Eye (tissue), 1 donor: ENCODE measurements around the gene ARHGDIG.
"Not testable (repeated sequence)": the region's sequence is repeated elsewhere in the genome, so short reads cannot be mapped to it uniquely, and the experiment has no call there.

Experiments
- DNase-seq: peaks from one replicate; pipeline ENCODE4 v3.0.0-alpha.2; 2015

ARHGDIG gene

GRCh38 chr16:301950-302349 lies 21.6 kb downstream of the ARHGDIG start:
- no peak for DNase-seq

- no peak for DNase-seq
These were observed 23.5 kb downstream of the ARHGDIG start for GRCh38 chr16:303760-304505.

DNA sequence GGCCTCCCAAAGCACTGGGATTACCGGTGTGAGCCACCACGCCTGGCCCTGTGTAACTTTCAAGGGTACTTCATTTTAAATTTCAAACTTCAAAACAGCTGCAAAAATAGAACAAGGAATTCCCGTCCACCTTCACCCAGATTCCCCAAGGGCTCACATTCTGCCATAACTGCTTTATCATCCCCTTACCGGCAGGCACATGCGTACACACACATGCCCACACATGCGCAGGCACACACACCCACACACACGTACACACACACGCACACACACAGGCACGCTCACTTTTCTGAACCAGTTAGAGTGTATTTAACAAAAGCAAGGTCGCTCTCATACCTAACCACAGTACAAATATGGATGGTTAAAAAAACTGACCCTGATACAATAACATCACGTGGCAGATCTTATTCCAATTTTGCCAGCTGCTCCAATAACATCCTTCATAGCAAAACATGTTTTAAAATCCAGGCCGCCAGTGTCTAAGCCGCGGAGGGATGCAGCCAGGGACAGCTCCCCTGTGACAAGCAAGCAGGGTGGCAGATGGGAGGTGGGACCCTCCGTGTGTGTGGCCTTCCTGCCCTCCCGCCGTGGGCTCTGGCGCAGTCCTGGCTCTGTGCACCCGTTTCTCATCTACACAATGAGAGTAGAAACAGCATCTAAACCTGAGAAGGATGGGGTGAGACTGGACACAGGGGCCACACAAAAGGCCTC lies 25.7 kb downstream of the ARHGDIG start:
- DNase-seq: peak; percentile 25

- no peak for DNase-seq
These were observed 26.6 kb downstream of the ARHGDIG start for GRCh38 chr16:306911-307370.

DNA sequence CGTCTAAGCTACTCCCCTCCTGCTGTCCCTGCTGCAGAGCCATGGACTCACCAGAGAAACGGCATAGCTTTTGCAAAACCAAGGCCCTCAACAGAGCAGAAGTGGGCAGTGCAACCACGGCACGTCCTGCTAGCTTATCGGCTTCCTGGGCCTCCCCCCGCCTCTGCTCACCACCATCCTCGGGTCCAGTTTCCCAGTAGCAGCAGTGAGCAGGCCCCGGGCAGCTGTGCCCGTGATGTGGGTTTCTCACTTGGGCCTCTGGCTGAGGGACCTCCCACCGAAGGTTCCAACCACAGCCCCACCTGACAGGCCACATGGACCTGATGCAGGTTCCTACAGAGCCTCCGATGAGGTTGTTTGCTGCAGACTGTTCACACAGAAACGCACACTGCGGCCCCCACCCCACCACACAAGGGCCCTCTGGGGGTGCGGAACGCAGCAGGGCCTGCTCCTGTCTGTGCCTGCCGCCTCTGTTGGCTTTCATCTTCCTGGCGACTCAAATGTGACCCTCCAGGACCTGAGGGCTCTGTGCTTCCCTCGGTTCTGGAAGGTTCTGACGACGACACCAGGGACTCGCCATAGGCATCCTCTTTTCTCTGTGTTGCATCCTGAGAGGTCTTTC lies 27.4 kb downstream of the ARHGDIG start:
- no peak for DNase-seq

DNA sequence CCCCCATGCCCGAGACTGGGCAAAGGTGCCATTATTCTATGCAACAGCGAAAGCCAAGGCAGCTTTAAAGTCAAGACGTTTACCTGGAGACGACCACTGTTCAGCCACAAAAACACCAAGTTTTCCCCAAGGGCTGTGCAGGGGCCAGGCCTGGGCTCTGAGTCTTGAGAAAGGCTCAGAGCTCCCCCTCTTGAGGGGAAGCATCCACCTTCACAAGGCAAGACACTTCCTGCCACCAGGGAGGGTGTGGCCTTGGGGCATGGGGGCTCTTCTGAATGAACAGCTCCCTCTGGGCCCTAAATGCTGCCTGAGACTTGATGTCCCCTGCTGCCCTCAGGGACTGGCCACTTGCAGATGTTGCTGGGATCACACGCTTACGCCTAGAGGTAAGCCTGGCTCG lies 29.1 kb downstream of the ARHGDIG start:
- DNase-seq: no peak

- no peak for DNase-seq
These were observed 31.3 kb downstream of the ARHGDIG start for GRCh38 chr16:311725-312124.

DNA sequence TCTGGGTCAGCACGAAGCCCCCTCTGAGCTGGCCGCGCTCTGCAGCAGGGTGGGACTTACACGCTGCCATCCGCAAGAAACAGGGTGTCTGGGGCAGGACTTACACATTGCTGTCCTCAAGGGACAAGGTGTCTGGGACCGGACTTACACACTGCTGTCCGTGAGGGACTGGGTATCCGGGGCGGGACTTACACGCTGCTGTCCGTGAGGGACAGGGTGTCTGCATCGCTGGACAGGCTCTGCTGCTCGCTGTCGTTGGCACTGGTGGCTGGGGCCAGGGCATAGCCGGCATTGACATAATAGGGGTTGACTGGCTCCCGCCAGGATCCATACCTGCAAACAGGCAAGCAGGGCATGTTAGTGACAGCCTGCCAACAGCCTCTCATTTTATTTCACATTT lies 34.0 kb downstream of the ARHGDIG start:
- DNase-seq: peak; percentile 25

GRCh38 chr16:314795-315299 lies 34.5 kb downstream of the ARHGDIG start:
- DNase-seq: peak; percentile 38

- DNase-seq: no peak
These were observed 36.5 kb downstream of the ARHGDIG start for GRCh38 chr16:316741-317464.

GRCh38 chr16:317583-317982 lies 37.2 kb downstream of the ARHGDIG start:
- DNase-seq: no peak

GRCh38 chr16:318628-319027 lies 38.2 kb downstream of the ARHGDIG start:
- peak; percentile 40 for DNase-seq

GRCh38 chr16:320206-320605 lies 39.8 kb downstream of the ARHGDIG start:
- DNase-seq: no peak

- DNase-seq: no peak
These were observed 41.1 kb downstream of the ARHGDIG start for GRCh38 chr16:321532-321931.

GRCh38 chr16:322476-323143 lies 42.2 kb downstream of the ARHGDIG start:
- DNase-seq: no peak

GRCh38 chr16:324201-324450 lies 43.7 kb downstream of the ARHGDIG start:
- no peak for DNase-seq

DNA sequence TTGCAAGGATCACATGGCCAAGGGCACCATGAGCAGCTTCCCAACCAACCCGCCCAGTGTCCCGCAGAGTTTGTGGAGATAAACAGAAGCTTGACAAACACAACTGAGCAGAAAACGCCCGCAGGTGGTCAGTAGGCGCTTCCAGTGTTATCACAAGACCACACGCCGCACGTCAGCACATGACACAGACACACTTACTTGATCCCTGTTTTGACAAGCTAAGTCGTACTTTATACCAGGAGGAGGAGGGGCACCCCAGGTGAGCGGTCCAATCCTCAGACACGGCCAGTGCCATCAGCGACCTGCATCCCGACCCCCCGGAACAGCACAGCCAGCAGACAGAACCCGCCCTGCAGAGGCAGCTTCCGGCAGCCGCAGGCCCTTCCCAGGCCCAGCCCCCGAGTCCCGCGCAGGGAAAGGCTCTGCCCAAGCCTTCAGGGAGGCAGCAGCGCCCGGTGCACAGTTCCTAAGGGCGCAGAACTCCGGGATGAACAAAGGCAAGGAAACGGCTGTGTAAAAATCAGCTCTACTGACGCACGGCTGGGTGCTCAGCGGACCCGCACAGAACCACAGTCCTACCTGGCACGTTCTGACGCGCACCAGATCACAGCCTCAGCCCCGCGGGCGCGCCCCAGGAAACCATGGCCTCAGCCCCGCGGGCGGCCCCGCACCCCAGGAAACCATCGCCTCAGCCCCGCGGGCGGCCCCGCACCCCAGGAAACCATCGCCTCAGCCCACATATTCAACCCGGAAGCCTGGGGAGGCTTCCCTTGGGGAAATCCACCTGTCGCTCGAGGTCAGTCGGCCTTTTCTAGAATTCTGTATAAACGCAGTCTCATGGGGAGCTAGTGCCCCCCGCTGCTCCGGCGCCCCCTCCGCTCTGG lies 44.3 kb downstream of the ARHGDIG start:
- peak; percentile 14 for DNase-seq

- DNase-seq: no peak
These were observed 45.2 kb downstream of the ARHGDIG start for GRCh38 chr16:325375-326145.

GRCh38 chr16:330741-331140 lies 50.4 kb downstream of the ARHGDIG start:
- DNase-seq: peak; percentile 29

GRCh38 chr16:331181-331814 lies 50.9 kb downstream of the ARHGDIG start:
- DNase-seq: not testable (repeated sequence)
